ENCODE measurements around the gene LRCH1.

- TF ChIP-seq CTCF (IDR thresholded peaks at IDR 0.05) (no peak), POLR2A (IDR thresholded peaks at IDR 0.05) (no peak)
Measured at GRCh38 chr13:46595885-46596275, 42.9 kb downstream of the LRCH1 start.

Data from lower leg skin (tissue), 3 donors.